SKM-1 (cell line): ENCODE measurements around the gene ZNF722.
"Not testable (repeated sequence)": the region's sequence is repeated elsewhere in the genome, so short reads cannot be mapped to it uniquely, and the experiment has no call there.

Source experiments
- DNase-seq: peaks from one replicate; lab custom pipeline; 2025; ENCODE audit not compliant: unreplicated experiment; lab: John Stamatoyannopoulos, UW

The ZNF722 gene

DNA sequence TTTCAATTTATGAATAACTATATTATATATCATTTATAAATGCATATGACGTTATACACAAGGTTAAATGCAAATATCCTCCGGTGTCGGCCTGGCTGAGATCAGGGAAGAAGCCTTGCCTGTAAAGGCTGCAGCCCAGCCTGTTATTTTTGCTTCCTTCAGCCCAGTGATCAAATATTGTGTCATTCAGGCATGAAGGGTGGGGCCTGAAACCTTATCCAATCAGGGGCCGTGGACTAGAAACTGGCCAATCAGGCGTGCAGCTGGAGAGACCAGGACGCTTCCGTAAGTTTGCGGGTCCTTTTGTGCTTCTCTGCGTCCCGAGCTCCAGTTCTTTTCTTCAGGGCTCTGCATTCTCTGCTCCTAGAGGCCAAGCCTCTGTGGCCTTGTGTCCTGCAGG lies at the start of gene ZNF722:
Gene ZNF722 (plus strand): TSS at position 301 of the 400 bp plus-strand sequence. CDS start 113 bp downstream, outside the sequence.
- DNase-seq, result no peak

- no peak for DNase-seq
Observed at GRCh38 chr7:63953181-63953580, 45.5 kb upstream of the ZNF722 start.

- DNase-seq, result no peak
Observed at GRCh38 chr7:63968629-63969028, 30.0 kb upstream of the ZNF722 start.

- DNase-seq, result not testable (repeated sequence)
Observed at GRCh38 chr7:64015496-64015895, 16.8 kb downstream of the ZNF722 start.

DNA sequence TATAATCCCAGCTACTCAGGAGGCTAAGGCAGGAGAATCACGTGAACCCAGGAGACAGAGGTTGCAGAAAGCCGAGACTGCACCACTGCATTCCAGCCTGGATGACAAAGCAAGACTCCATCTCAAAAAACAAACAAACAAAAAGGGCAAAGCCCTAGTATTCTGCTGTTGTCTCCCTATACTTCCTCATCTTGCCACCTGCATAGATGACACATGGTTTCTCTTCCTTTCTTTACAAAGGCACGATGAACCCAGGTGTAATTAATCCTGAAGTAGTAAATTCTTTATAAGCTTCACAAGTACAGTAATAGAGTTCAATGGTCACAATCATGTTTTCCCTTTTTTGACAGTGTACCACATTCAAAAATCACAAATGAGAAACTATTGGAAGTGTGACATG lies 36.7 kb downstream of the ZNF722 start:
- DNase-seq, result no peak

- DNase-seq, result no peak
Observed at GRCh38 chr7:64037095-64037494, 38.4 kb downstream of the ZNF722 start.

DNA sequence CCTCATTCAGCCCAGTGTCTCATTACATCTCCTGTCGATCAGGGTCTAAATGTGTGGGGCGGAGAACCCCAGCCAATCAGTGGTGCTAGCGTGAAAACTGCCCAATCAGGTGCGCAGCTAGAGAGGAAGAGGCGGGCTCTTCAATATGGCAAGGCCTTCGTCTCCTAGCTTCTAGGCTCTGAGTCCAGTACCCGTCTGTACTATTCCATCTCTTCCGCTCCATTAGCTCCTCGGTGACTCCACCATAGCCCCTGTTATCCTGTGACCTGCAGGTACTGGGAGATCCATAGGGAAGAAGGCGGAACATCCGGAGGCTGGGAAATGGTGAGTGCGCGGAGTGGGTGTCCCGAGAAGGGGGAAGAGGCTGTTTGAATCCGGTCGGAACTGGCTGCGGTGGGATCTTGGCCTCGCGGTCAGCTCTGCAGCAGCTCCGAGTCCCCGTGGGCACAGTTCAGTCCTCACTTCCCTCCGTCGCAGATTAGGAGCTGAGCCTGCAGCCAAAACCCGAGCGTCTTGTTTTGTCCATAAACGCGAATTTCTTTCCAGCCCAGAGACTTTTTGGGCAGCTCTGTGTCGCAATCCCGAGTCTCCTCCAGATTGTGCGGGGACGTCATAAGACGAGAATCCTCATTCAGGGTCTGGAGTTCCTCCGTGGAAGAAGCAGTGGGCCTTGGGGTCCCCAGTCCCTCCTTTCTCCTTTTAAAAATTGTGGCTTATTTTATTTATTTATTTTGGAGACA lies 46.8 kb downstream of the ZNF722 start, which contains the start of gene ZNF727:
Gene ZNF727 (plus strand): TSS at position 134 of the 740 bp plus-strand sequence. CDS start 188 bp downstream, at position 322.
- no peak for DNase-seq

DNA sequence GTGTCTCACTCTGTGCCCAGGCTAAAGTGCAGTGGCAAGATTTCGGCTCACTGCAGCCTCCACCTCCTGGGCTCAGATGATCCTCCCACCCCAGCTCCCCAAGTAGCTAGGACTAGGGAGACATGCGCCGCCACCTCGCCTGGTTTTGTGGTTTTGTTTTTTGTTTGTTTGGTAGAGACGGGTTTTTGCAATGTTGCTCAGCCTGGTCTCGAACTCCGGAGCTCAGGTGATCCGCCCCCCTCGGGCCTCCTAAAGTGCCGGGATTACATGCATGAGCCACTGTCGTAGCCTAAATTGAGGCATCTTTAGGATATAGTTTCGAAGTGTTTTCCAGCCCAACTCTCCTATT lies 47.4 kb downstream of the ZNF722 start:
- no peak for DNase-seq
